ENCODE results near the gene DNAJC13.

DNAJC13 gene

GRCh38 chr3:132499071-132499470 is 81.8 kb downstream of the DNAJC13 start:
- DNase-seq, result no peak

- no peak for DNase-seq
Measured at GRCh38 chr3:132503559-132503958, 86.3 kb downstream of the DNAJC13 start.

GRCh38 chr3:132504375-132504933 is 87.2 kb downstream of the DNAJC13 start:
- DNase-seq, result no peak

- DNase-seq, result no peak
Measured at GRCh38 chr3:132507657-132508056, 90.4 kb downstream of the DNAJC13 start.

GRCh38 chr3:132509096-132509495 is 91.8 kb downstream of the DNAJC13 start:
- no peak for DNase-seq

GRCh38 chr3:132509506-132509905 is 92.2 kb downstream of the DNAJC13 start:
- DNase-seq, result no peak

GRCh38 chr3:132513057-132513456 is 95.8 kb downstream of the DNAJC13 start:
- DNase-seq, result no peak

GRCh38 chr3:132517311-132517710 is 100.0 kb downstream of the DNAJC13 start:
- no peak for DNase-seq

- no peak for DNase-seq
Measured at GRCh38 chr3:132519914-132520313, 102.6 kb downstream of the DNAJC13 start.

GRCh38 chr3:132521901-132522300 is 104.6 kb downstream of the DNAJC13 start:
- no peak for DNase-seq

GRCh38 chr3:132522353-132522752 is 105.1 kb downstream of the DNAJC13 start:
- DNase-seq, result no peak

- DNase-seq, result no peak
Measured at GRCh38 chr3:132530624-132531023, 113.3 kb downstream of the DNAJC13 start.

GRCh38 chr3:132535575-132536441 is 118.5 kb downstream of the DNAJC13 start:
- peak; percentile 83 for DNase-seq

GRCh38 chr3:132536442-132537153 is 119.3 kb downstream of the DNAJC13 start:
- no peak for DNase-seq

- no peak for DNase-seq
Measured at GRCh38 chr3:132537297-132537696, 120.0 kb downstream of the DNAJC13 start.

- no peak for DNase-seq
Measured at GRCh38 chr3:132538072-132538471, 120.8 kb downstream of the DNAJC13 start.

GRCh38 chr3:132539681-132540080 is 122.4 kb downstream of the DNAJC13 start:
- DNase-seq, result no peak

GRCh38 chr3:132542577-132542976 is 125.3 kb downstream of the DNAJC13 start:
- no peak for DNase-seq

GRCh38 chr3:132543011-132543739 is 125.9 kb downstream of the DNAJC13 start:
- peak; percentile 15 for DNase-seq

GRCh38 chr3:132544130-132544529 is 126.8 kb downstream of the DNAJC13 start:
- no peak for DNase-seq

GRCh38 chr3:132545471-132545870 is 128.2 kb downstream of the DNAJC13 start:
- DNase-seq, result no peak

- no peak for DNase-seq
Measured at GRCh38 chr3:132549169-132549568, 131.9 kb downstream of the DNAJC13 start.
